GM21529 (cell line): Measurements from ENCODE around the gene FAM156A.
"Not testable (repeated sequence)": the region's sequence is repeated elsewhere in the genome, so short reads cannot be mapped to it uniquely, and the experiment has no call there.

Experiments used
- ATAC-seq: cut with Tn5 transposase; IDR thresholded peaks from one replicate; pipeline ENCODE4 v1.9.1; 2021; ENCODE audit not compliant: unreplicated experiment

Gene FAM156A

DNA sequence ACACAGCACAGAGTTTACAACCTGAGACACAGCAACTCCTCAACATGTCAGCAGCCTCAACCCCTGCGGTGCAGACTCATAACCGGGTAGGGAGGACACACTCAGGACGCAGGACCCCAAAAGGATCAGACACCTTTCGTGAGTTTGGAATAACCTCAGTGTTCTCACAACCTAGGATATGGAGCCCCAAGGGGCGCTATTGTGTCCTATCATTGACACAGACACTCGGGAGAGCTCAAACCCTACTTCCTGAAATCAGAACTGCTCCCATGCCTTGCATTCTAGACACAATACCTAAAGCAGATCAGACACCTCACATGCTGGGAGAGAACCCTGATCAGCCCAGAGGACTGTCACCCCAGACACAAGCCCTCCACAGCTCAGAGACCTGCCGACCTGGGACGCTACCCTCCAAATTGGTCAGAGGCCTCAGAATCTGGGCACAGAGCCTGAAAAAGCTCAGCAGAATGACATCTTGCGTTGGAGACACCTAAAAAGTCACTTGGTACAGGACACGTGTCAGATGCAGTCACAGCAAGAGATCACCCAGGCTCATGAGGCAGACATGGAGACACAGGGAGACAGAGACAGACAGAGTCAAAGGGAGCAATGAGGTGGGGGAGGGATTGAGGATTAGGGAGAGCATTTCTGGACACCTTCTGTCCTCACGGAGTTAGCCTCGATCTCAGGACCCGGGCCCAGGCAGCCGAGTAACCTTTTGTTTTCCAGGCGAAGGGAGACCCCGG, 8.8 kb upstream of the FAM156A start:
- ATAC-seq = not testable (repeated sequence)

DNA sequence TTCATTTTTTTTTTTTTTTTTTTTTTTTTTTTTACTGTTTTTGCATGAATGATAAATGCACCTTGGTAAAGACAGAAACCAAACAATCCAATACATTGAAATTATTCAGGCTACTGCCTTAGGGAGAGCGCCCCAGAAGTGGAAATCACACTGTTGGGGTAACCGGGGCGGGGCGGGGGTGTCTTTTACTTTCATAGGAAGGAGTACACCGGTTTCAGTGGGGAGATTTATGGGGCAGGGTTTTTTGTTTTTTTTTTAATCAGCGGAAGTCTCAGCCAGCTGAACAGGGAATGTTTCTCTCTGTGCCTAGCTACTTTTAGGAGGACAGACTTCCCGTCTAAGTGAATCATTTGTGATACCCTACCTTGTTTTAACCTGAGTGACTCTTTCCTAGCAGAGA, 643 bp upstream of the FAM156A start:
- ATAC-seq = peak; percentile 29

DNA sequence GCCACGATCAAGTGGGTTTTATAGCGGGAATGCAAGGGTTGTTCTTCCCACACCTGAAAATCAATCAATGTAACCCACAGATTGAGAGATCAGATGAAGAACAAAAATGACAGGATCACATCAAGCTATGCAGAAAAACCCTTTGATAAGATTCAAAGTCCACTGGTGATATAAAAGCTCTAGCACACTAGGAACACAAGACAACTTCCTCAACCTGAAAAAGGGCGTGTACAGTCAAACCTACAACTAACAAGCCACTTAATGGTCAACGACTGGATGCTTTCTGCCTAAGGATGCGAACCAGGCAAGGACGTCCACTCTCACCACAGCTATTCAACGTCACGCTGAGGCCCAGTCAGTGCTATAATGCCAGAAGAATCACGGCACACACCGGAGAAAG, 8.4 kb downstream of the FAM156A start:
- not testable (repeated sequence) for ATAC-seq

DNA sequence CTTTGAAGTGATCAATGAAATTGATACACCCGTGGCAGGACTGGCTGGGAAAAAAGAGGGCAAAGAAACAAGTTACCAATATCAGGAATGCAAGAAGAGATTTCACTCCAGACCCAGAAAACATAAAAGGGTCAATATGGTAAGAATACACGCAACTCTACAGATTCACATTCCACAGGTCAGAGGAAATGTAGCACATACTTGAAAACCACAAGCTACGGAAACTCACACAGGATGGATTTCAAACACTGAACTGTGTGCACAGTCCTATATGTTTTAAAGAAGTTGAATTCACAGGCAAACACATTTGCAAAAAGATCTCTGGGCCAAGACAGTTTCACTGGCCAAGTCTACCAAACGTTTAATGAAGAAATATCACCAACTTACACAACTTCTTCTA, 9.0 kb downstream of the FAM156A start:
- ATAC-seq = not testable (repeated sequence)

DNA sequence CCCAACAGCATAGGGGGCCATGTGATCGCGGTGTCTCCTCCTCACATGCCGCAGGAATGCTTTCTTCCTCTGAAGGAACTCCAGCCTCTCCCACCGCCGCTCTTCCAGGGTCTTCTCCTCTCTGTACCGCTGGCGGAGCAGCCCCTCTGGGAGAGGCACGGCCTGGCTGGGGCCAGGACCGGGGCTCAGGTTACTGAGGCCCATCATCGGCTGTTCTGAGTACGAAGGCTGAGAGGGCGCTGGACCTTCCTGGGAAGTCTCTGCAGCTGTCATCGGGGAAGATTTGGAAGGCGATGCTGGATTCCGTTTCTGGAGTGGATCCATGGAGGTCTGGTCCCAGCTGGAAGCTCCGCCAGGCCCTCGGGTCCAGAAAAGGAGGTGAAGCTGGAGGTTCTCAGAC, 10.1 kb downstream of the FAM156A start:
- ATAC-seq = not testable (repeated sequence)

DNA sequence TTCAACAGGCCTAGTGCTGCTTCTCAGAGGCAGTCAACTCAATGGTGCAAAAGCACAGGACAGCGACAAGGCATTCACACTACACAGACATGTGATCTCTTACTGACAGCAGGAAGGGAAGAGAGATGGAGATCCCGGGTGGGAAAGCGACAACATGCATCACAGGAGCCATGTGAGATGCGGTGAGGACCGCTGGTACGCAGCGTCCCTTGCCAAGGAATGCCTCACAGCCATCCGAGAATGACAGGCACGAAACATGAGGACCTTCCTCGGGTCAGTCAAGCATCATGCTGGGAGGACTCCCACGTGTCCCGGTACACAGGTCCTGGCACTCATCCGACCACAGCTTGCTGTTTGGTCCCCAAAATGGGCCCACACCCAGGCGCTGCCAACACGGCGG, 10.8 kb downstream of the FAM156A start:
- ATAC-seq = not testable (repeated sequence)

DNA sequence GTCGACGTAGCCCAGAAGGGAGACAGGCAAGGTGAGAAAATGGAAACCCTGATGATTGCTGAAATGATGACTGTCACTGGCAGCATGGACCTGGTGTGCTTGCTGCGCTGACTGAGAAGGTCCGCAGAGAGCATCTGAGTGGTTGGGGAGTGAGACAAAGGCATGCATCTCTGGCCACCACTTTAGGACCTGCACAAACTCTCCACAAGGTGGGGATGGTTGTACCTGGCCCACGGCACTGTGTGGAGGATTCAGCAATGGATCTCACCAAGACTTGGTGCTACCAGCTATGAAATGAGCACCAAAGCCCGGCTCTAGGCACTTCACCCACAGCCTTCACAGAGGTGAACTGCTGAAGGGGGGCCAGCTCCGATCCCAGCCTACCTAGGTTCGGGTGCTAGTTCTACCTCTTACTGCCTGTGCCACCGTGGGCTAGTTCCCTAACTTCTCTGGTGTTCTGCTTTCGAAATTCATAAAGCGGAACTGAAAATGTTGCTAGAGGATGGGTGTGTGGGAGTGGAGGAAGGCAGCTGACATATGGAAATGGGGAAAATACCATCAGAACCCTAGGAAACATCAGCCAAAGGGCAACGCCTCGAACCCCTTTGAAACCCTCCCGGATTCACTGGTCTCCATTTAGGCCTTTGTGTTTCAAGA, 12.4 kb downstream of the FAM156A start:
- not testable (repeated sequence) for ATAC-seq

DNA sequence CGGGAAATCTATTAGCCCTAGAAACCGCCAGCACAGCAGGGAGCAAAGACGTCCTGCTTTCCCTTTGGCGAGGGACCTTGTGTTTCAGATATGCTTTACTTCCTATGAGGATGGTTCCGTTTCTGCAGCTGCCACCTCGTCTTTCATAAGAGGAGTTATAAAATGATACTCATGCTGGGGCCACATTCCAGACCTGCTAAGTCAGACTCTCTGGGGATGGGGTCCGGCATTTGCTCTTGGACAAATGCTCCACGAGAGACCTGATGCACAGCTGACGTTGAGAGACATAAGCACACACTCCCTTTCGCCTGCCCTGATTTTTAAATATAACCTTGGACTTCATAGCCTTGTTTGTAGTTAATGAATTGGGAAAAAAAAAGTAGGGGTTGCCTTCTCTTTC, 16.6 kb downstream of the FAM156A start:
- not testable (repeated sequence) for ATAC-seq

DNA sequence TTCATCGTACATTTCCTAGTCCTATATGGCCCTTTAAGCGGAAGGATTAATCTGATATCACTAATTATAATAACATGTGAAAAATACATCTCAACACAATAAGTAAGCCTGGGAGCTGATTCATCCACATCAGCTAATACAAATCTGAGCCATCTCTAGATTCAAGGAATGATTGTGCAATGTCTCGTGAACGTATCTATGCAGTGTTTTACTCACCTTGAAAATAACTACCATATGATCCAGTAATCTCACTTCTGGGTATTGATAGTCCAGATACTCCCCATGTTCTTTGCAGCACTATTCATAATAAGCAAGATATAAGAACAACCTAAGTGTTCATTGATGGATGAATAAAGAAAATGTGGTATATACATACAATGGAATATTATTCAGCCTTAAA, 17.6 kb downstream of the FAM156A start:
- not testable (repeated sequence) for ATAC-seq

DNA sequence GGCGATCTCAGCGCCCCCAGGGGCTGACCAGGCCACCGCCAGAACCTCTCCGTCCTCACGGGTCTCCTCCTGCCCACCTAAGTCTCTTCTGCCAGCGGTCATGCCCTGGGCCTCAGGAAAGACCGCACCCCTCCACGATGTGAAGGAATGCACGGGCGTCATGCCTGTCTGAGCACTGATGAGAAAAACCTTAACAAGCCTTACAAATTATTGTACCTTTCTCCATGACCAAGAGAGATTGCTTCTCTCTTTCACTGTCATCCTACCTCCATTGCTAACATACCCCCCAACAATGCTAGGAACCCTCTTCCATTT, 22.9 kb downstream of the FAM156A start:
- ATAC-seq = not testable (repeated sequence)

DNA sequence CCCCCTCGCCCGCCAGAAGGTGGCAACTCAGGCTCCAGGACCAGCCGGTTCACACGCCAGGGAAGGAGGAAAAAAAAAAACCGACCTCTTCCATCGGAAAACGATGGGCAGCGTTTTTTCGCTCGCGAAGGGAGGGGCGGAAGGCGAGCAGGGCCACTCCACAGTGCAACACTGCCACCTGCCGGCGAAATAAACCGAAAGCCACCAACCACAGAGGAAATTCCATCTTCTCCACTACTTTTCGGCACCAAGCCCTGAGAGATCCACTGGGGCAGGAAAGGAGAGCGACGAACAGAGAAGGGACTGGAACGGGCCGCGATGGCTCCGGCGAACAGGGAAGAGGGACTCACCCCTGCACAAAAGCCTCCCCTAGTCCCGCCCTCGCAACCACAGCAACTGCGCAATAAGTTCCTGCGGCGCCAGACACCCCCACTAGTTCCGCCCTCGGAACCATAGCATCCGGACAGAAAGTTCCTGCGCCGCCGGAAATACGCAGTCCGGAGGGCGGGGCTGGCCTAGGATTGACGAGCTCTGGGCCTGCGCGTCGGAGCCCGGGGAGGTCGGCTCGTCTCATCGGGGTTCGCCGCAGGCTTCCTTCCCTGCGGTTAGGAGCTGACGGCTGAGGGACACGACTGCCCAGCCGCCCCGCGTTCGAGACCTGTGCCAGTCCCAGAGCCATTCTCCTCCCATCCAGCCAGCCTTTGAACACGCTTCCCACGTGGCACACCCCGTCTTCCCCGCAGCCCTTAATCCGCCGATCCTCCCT, 23.4 kb downstream of the FAM156A start:
- ATAC-seq = peak; percentile 95

DNA sequence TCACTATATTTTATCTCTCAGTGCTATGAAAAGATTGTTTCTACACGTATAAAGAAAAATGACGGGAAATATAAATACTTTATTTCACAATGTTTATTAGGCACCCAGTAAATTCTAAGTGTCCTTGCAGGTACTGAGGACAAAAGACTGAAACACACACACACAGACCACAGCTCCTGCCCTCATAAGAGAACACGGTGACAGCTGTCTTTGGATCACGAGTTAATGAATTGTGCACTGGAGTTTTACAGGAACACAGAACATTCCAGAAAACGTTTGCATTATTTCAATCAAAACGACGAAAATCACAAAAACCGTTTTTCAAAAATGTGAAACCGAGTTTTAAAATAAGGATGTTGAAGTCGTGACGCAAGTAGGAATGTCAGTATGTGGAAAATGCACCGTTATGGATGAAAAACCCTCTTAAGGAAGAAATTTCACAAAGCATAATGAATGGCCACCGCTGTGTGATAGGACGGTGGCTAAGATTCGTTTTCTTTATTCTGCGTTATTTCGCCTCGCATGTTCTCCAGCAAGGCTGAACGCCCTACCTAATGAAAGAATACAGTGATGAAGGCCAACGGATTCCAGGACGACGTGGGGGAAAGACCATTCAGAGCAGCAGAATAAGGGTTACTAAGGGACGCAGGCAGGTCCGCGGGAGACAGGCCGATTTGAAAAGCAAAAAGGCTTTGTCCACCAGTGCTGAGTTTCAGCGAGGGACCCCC, 24.2 kb downstream of the FAM156A start:
- ATAC-seq = no peak

DNA sequence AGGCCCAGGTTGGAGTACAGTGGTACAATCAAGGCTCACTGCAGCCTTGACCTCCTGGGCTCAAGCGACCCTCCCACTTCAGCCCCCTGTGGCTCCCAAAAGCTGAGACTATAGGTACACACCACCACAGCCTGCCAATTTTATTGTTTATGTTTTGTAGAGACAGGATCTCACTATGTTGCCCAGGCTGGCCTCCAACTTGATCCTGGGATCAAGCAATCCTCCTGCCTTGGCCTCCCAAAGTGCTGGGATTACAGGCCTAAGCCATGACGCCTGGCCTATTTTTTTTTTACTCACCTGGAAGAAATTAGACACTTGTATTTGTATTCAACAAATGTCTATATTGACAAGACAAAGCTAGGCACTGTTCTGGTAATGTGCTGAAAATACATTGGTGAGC, 25.1 kb downstream of the FAM156A start:
- no peak for ATAC-seq

DNA sequence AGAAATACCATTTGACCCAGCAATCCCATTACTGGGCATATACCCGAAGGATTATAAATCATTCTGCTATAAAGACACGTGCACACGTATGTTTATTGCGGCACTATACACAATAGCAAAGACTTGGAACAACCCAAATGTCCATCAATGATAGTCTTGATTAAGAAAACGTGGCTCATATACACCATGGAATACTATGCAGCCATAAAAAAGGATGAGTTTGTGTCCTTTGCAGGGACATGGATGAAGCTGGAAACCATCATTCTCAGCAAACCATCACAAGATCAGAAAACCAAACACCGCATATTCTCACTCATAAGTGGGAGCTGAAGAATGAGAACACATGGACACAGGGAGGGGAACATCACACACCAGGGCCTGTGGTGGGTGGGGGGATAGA, 28.1 kb downstream of the FAM156A start:
- not testable (repeated sequence) for ATAC-seq

DNA sequence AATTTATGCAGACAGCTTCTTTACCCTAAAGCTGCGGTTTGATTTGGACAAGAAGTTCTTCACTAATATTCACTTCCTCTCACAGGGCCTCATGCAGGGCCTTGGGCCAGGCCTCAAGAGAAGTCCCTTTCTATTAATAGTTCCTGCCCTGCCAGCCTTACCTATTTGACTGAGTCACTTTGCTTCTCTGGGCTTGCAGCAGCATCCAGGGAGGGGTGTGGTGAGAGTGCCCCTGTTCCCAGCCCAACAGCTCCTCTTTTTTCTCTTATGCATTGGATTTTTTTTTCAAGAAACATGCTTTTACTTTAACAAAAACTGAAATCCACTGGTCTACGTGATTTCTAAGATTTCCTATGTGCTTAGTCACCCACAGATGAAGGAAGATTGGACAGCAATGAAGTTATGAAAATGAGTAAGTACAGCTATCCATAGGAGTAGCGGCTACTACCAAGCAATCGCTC, 34.5 kb downstream of the FAM156A start:
- ATAC-seq = peak; percentile 47

DNA sequence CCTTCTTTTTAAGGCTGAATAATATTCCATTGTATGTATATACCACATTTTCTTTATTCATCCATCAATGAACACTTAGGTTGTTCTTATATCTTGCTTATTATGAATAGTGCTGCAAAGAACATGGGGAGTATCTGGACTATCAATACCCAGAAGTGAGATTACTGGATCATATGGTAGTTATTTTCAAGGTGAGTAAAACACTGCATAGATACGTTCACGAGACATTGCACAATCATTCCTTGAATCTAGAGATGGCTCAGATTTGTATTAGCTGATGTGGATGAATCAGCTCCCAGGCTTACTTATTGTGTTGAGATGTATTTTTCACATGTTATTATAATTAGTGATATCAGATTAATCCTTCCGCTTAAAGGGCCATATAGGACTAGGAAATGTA, 43.6 kb downstream of the FAM156A start:
- not testable (repeated sequence) for ATAC-seq

DNA sequence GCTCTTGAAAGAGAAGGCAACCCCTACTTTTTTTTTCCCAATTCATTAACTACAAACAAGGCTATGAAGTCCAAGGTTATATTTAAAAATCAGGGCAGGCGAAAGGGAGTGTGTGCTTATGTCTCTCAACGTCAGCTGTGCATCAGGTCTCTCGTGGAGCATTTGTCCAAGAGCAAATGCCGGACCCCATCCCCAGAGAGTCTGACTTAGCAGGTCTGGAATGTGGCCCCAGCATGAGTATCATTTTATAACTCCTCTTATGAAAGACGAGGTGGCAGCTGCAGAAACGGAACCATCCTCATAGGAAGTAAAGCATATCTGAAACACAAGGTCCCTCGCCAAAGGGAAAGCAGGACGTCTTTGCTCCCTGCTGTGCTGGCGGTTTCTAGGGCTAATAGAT, 44.6 kb downstream of the FAM156A start:
- not testable (repeated sequence) for ATAC-seq

DNA sequence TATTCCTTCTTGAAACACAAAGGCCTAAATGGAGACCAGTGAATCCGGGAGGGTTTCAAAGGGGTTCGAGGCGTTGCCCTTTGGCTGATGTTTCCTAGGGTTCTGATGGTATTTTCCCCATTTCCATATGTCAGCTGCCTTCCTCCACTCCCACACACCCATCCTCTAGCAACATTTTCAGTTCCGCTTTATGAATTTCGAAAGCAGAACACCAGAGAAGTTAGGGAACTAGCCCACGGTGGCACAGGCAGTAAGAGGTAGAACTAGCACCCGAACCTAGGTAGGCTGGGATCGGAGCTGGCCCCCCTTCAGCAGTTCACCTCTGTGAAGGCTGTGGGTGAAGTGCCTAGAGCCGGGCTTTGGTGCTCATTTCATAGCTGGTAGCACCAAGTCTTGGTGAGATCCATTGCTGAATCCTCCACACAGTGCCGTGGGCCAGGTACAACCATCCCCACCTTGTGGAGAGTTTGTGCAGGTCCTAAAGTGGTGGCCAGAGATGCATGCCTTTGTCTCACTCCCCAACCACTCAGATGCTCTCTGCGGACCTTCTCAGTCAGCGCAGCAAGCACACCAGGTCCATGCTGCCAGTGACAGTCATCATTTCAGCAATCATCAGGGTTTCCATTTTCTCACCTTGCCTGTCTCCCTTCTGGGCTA, 48.9 kb downstream of the FAM156A start:
- not testable (repeated sequence) for ATAC-seq

DNA sequence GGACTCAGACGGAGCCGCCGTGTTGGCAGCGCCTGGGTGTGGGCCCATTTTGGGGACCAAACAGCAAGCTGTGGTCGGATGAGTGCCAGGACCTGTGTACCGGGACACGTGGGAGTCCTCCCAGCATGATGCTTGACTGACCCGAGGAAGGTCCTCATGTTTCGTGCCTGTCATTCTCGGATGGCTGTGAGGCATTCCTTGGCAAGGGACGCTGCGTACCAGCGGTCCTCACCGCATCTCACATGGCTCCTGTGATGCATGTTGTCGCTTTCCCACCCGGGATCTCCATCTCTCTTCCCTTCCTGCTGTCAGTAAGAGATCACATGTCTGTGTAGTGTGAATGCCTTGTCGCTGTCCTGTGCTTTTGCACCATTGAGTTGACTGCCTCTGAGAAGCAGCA, 50.4 kb downstream of the FAM156A start:
- not testable (repeated sequence) for ATAC-seq

DNA sequence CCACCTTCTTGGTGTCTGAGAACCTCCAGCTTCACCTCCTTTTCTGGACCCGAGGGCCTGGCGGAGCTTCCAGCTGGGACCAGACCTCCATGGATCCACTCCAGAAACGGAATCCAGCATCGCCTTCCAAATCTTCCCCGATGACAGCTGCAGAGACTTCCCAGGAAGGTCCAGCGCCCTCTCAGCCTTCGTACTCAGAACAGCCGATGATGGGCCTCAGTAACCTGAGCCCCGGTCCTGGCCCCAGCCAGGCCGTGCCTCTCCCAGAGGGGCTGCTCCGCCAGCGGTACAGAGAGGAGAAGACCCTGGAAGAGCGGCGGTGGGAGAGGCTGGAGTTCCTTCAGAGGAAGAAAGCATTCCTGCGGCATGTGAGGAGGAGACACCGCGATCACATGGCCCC, 51.2 kb downstream of the FAM156A start:
- ATAC-seq = not testable (repeated sequence)

DNA sequence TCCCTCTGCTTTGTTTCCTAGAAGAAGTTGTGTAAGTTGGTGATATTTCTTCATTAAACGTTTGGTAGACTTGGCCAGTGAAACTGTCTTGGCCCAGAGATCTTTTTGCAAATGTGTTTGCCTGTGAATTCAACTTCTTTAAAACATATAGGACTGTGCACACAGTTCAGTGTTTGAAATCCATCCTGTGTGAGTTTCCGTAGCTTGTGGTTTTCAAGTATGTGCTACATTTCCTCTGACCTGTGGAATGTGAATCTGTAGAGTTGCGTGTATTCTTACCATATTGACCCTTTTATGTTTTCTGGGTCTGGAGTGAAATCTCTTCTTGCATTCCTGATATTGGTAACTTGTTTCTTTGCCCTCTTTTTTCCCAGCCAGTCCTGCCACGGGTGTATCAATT, 52.2 kb downstream of the FAM156A start:
- ATAC-seq = not testable (repeated sequence)
